Cardiac fibroblast (primary cell): ENCODE data around the gene MAP3K14.
A peak's percentile ranks its signal among the peaks of the same experiment; 100 is the strongest.

Experiments used
- DNase-seq, 2 donors: peaks; one replicate each; pipeline versions ENCODE4 v3.0.0 to v3.0.0-alpha.2; 2010; ENCODE audit warnings: low read depth in 2 of 2
- H3K4me3 ChIP-seq, 2 donors: replicated peaks in 1 of 2; 1 replicate in 1 of 2; 2 replicates in 1 of 2; pipeline ENCODE4 v1.5.1; 2011; ENCODE audit warnings: low read depth in 2 of 2, low read length in 2 of 2, mild to moderate bottlenecking in 2 of 2, moderate library complexity in 1 of 2
- TF ChIP-seq, protein P1 (sequence below): IDR thresholded peaks from one replicate; pipeline ENCODE4 v1.5.1; 2011; ENCODE audit warnings: low read depth, mild to moderate bottlenecking, low read length, inconsistent platforms

MAP3K14 gene

DNA sequence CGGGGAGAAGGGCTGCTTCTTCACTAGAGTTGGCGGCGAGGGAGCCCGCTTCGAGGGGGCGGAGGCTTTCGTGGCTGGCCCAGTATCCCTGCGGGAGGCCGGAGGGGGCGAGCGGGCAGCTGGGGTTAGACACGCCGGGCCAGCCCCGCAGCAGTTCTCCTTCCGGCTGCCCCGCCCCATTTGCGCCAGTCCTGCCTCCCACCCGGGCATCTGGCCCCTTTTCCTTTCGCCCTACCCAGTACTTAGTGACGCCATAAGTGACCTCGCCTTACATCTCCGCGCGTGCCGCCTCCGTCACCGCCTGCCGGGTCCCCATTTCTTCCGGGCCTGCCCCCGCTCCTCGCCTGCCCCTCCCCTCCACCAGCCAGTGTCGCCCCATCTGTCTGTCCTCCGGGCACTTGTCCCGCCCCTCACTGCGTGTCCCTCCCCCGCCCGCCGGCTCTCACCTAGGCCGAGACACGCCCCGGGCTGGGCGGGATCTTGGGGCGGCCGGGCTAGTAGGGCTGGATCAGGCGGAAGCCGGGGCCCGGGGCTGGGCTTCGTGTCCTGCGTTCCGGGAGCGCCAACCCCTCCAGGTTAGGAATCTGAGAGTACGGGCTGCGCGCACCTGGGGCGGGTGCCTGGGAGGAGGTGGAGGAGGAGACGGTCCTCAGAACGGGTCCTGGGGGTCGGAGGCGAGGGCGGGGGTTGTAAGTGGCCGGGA, 69.2 kb downstream of the MAP3K14 start:
- H3K4me3 ChIP-seq = peak overlapping the region; percentile 51 to 59
- peak; percentile 67 to 91 for DNase-seq
- TF ChIP-seq, protein P1, sequence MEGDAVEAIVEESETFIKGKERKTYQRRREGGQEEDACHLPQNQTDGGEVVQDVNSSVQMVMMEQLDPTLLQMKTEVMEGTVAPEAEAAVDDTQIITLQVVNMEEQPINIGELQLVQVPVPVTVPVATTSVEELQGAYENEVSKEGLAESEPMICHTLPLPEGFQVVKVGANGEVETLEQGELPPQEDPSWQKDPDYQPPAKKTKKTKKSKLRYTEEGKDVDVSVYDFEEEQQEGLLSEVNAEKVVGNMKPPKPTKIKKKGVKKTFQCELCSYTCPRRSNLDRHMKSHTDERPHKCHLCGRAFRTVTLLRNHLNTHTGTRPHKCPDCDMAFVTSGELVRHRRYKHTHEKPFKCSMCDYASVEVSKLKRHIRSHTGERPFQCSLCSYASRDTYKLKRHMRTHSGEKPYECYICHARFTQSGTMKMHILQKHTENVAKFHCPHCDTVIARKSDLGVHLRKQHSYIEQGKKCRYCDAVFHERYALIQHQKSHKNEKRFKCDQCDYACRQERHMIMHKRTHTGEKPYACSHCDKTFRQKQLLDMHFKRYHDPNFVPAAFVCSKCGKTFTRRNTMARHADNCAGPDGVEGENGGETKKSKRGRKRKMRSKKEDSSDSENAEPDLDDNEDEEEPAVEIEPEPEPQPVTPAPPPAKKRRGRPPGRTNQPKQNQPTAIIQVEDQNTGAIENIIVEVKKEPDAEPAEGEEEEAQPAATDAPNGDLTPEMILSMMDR = no peak

DNA sequence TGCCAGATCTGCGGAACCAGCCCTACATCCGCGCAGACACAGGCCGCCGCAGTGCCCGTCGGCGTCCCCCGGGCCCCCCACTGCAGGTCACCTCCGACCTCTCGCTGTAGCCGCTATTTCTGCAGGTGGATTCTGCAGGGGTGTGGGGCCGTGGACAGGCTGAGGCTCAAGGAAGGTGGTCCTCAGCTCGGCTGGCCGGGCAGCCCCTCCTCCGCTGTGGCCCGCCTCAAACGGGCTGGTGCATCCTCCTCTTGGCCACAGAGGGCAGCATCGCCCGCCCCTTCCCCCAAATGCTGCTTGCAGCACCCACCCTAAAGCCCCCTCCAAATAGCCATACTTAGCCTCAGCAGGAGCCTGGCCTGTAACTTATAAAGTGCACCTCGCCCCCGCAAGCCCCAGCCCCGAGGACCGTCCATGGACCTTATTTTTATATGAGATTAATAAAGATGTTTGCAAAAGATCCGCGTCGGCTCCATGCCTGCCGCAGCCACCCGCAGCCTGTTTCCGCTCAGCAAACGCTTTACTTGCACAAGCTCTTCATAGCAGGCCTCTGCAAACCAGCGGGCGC, 69.9 kb downstream of the MAP3K14 start:
- DNase-seq = peak in 1 of 2 donors; percentile 35
- TF ChIP-seq, protein P1 = peak; percentile 49
- H3K4me3 ChIP-seq = peak overlapping the region; percentile 51 to 59

DNA sequence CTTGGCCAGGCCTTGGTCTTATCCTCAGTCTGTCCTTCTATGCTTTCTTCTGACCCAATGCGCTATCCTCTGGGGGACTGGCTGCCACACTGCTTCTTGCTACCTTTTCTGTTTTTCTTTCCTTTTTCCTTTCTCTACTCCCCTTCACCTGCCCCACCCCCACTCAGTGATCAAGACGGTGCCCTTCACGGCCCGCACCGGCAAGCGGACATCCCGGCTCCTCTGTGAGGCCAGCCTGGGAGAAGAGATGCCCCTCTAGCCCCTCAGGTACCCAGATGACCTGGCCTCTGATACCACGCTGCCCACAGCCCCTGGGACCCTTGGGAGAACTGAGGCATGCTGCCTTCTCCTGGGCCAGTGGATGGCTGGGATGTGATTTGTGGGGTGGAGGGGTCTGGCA, 70.5 kb downstream of the MAP3K14 start:
- TF ChIP-seq, protein P1 = no peak
- H3K4me3 ChIP-seq = no peak overlapping the region
- DNase-seq = no peak

DNA sequence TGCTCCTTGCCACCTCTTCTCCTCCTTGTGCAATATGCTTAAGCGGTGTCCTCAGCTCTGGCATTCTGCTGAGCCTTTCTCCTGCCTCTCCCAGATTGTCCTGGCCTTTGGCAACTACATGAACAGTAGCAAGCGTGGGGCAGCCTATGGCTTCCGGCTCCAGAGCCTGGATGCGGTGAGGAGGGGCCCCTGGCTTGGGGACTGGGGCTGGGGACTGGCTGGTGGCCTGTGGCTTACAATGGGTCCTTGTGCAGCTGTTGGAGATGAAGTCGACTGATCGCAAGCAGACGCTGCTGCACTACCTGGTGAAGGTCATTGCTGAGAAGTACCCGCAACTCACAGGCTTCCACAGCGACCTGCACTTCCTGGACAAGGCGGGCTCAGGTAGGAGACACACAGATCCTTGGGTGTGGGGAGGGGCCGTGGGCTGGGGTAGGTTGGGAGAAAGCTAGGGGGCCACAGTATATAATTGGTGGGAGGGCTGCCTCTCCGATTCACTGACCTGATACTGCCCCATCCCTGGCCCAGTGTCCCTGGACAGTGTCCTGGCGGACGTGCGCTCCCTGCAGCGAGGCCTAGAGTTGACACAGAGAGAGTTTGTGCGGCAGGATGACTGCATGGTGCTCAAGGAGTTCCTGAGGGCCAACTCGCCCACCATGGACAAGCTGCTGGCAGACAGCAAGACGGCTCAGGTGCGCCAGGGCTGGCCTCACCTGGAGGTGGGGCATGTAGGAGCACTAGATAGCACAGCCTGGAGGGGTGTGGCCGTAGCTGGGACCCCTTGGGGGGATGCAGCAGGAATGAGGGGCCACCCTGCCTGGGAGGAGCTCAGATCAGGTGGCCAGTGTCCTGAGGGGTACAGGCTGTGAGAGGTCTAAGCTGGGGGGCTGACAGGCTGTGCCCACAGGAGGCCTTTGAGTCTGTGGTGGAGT, 71.8 kb downstream of the MAP3K14 start:
- no peak for DNase-seq
- TF ChIP-seq, protein P1 = no peak
- H3K4me3 ChIP-seq = no peak overlapping the region

GRCh38 chr17:45243750-45244149, 73.1 kb downstream of the MAP3K14 start:
- DNase-seq = no peak
- H3K4me3 ChIP-seq = no peak overlapping the region
- TF ChIP-seq, protein P1 = no peak

- DNase-seq = no peak
- H3K4me3 ChIP-seq = no peak overlapping the region
- TF ChIP-seq, protein P1 = no peak
Measured at GRCh38 chr17:45242029-45242414, 74.8 kb downstream of the MAP3K14 start.
